Right lobe of liver (tissue), 6 donors: ENCODE results near the gene STARD4. TPM values are rescaled to one million over a fixed set of nuclear protein-coding genes. Genes with fewer than 3 reads are reported as not detected.

Source experiments
- ATAC-seq, 4 donors: fragments of 200-7000 bp; cut with Tn5 transposase; one replicate each; pipeline ENCODE4 v1.9.1; 2020; ENCODE audit warnings: mild to moderate bottlenecking in 4 of 4, moderate library complexity in 4 of 4
- DNase-seq, 3 donors: peaks; one replicate each; pipeline ENCODE4 v3.0.0-alpha.2; 2020
- H3K27ac ChIP-seq, 3 donors: fragments of 200-600 bp; one replicate each; pipeline ENCODE4 v1.8.0; 2022
- H3K27me3 ChIP-seq, 2 donors: fragments of 200-600 bp; one replicate each; pipeline ENCODE4 v1.8.0; 2022
- H3K36me3 ChIP-seq, 4 donors: fragments of 200-600 bp; sonication (generic) in 1 of 4; one replicate each; pipeline versions ENCODE4 v1.5.1 to v1.8.0; 2017 to 2022; ENCODE audit warnings: control low read depth in 1 of 4
- H3K4me1 ChIP-seq, 4 donors: fragments of 200-600 bp; sonication (generic) in 1 of 4; one replicate each; pipeline versions ENCODE4 v1.5.1 to v1.8.0; 2017 to 2022; ENCODE audit warnings: control low read depth in 1 of 4
- H3K4me3 ChIP-seq, 3 donors: fragments of 200-600 bp; one replicate each; pipeline ENCODE4 v1.8.0; 2022
- H3K9me3 ChIP-seq, 4 donors: fragments of 200-600 bp; sonication (generic) in 1 of 4; one replicate each; pipeline versions ENCODE4 v1.5.1 to v1.8.0; 2017 to 2022; ENCODE audit warnings: control low read depth in 1 of 4
- CTCF ChIP-seq, 4 donors: fragments of 200-600 bp in 3 of 4; fragments of 450-650 bp in 1 of 4; IDR thresholded peaks; one replicate each; pipeline versions ENCODE4 v1.5.1 to v1.8.0; 2016 to 2022; ENCODE audit warnings: antibody characterized with exemption in 4 of 4, mild to moderate bottlenecking in 2 of 4
- POLR2A ChIP-seq: fragments of 450-650 bp; IDR thresholded peaks from one replicate; pipeline ENCODE4 v1.6.1; 2017; ENCODE audit warnings: antibody characterized with exemption, mild to moderate bottlenecking
- WGBS: methylation state at CpG from one replicate; pipeline ENCODE4 v1.1.6; 2018; ENCODE audit warnings: low coverage, low lambda C conversion rate; ENCODE audit not compliant: insufficient coverage; ENCODE audit errors: missing lambda C conversion rate; 5-methylcytosine and 5-hydroxymethylcytosine counted together
- intact Hi-C, 2 donors: fragments of 100-400 bp; cut with DNase I; formaldehyde crosslinking; loops; one replicate each; pipeline versions ENCODE4 v1.11.2 to v1.14.1; 2022
- total RNA-seq, 6 experiments: library from RNA; depleted of rRNA in 2 of 6; stranded (reverse); fragments of >200 nt in 2 of 6; fragmentation: NEBNext Ultra II Directional in 3 of 6; extraction: Animal tissue kit (Norgen Biotek cat#: 25700) in 3 of 6; gene quantifications; one replicate each; pipeline versions ENCODE4 v1.1.0 to v1.2.4, GENCODE V29; 2016 to 2023
- donor health status: DM: no; HTN: yes; CAD: no.
- donor health status: DM: no; HTN: no; CAD: no.
- donor health status: DM: no; HTN: no; CAD: no.
- donor health status: DM: no; HTN: yes; CAD: no.
- donor health status: DM: no; HTN: yes; CAD: no.

STARD4 gene
- total RNA-seq, 6 experiments from 2014 or later: 6.4 to 30.5 (median 18.1) TPM

GRCh38 chr5:111469903-111470302 lies 42.4 kb downstream of the STARD4 start:
- no peak for TF ChIP-seq POLR2A
- no peak for TF ChIP-seq CTCF (IDR thresholded peaks at IDR 0.05)

GRCh38 chr5:111469293-111469896 lies 42.9 kb downstream of the STARD4 start:
- no peak for ATAC-seq
- WGBS: 72% methylated on average over 2 of the region's 2 CpGs

More at GRCh38 chr5:111469903-111470302, 42.4 kb downstream of the STARD4 start:
- Histone ChIP-seq H3K27me3 (no peaks in the 10 kb centered on the region), H3K36me3 (no peaks in the 10 kb centered on the region), H3K9me3 (no peaks in the 10 kb centered on the region), H3K27ac (no peak overlapping the region), H3K4me1 (no peaks in the 10 kb centered on the region), H3K4me3 (no peak overlapping the region)
- ATAC-seq (peak in 3 of 4 donors; percentile 27 to 49 (median 33)), DNase-seq (no peak)
- WGBS: 36% methylated on average over 2 of the region's 2 CpGs
- intact Hi-C loops: no loop called here

GRCh38 chr5:111463311-111463710 lies 49.0 kb downstream of the STARD4 start:
- ATAC-seq: no peak
- Histone ChIP-seq H3K4me1 (no peaks in the 10 kb centered on the region), H3K4me3 (no peak overlapping the region), H3K27ac (no peak overlapping the region), H3K27me3 (no peaks in the 10 kb centered on the region), H3K36me3 (no peaks in the 10 kb centered on the region), H3K9me3 (no peaks in the 10 kb centered on the region)
- intact Hi-C loops: no loop called here
- no peak for DNase-seq
- TF ChIP-seq CTCF (IDR thresholded peaks at IDR 0.05): no peak
- no peak for TF ChIP-seq POLR2A

More at GRCh38 chr5:111469293-111469896, 42.9 kb downstream of the STARD4 start:
- H3K4me1 ChIP-seq: no peaks in the 10 kb centered on the region
- no peaks in the 10 kb centered on the region for H3K36me3 ChIP-seq
- no peak for DNase-seq
- no peaks in the 10 kb centered on the region for H3K9me3 ChIP-seq
- intact Hi-C loops: no loop called here
- no peak overlapping the region for H3K27ac ChIP-seq
- TF ChIP-seq POLR2A (no peak), CTCF (IDR thresholded peaks at IDR 0.05) (no peak)
- H3K27me3 ChIP-seq: no peaks in the 10 kb centered on the region
- H3K4me3 ChIP-seq: no peak overlapping the region

- Histone ChIP-seq H3K9me3 (no peaks in the 10 kb centered on the region), H3K36me3 (no peaks in the 10 kb centered on the region), H3K27me3 (no peaks in the 10 kb centered on the region), H3K4me1 (no peaks in the 10 kb centered on the region), H3K27ac (no peak overlapping the region), H3K4me3 (no peak overlapping the region)
- 49% methylated on average over 2 of the region's 2 CpGs for WGBS
- intact Hi-C loops: no loop called here
- DNase-seq (no peak), ATAC-seq (peak in 2 of 4 donors; percentile 24 to 35)
- TF ChIP-seq CTCF (IDR thresholded peaks at IDR 0.05): no peak
These were observed 50.4 kb downstream of the STARD4 start for GRCh38 chr5:111461934-111462333.

GRCh38 chr5:111461255-111461671 lies 51.1 kb downstream of the STARD4 start:
- H3K4me1 ChIP-seq: no peaks in the 10 kb centered on the region
- WGBS: 18% methylated on average over 3 of the region's 3 CpGs
- H3K27ac ChIP-seq: no peak overlapping the region
- no peak for DNase-seq
- TF ChIP-seq CTCF (IDR thresholded peaks at IDR 0.05) (peak in 3 of 4 donors; percentile 39 to 54 (median 40)), POLR2A (no peak)
- H3K36me3 ChIP-seq: no peaks in the 10 kb centered on the region
- intact Hi-C loops: no loop called here
- no peaks in the 10 kb centered on the region for H3K9me3 ChIP-seq
- no peak overlapping the region for H3K4me3 ChIP-seq
- peak; percentile 44 to 87 (median 80) for ATAC-seq
- H3K27me3 ChIP-seq: no peaks in the 10 kb centered on the region
